HG03378 (cell line): ENCODE measurements around the gene HUS1B.
A peak's percentile ranks its signal among the peaks of the same experiment; 100 is the strongest.
"Not testable (repeated sequence)": the region's sequence is repeated elsewhere in the genome, so short reads cannot be mapped to it uniquely, and the experiment has no call there.

Experiments
- ATAC-seq: cut with Tn5 transposase; IDR thresholded peaks from one replicate; pipeline ENCODE4 v1.9.1; 2021; ENCODE audit warnings: mild to moderate bottlenecking, moderate library complexity; ENCODE audit not compliant: unreplicated experiment

The HUS1B gene

GRCh38 chr6:679282-679681 is 22.4 kb upstream of the HUS1B start:
- no peak for ATAC-seq

DNA sequence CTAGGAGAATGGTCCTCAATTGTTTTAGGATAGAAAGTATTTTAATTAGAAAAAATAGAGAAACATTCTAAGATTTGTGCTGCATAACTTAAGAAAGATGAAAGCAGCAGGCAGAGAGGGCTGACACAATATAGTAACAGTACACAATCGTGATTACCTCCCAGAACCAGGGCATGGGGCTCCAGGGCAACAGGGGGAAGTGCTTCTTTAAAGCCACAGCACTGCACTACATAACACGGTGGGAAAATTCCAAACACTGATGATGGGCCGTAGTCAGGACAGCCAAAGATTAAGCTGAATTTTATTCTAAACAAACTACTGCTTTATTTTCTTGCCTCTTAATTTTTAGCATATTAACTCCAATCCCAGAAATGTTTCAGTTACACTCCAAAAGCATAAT is 21.6 kb upstream of the HUS1B start:
- no peak for ATAC-seq

GRCh38 chr6:677919-678318 is 21.0 kb upstream of the HUS1B start:
- no peak for ATAC-seq

GRCh38 chr6:674956-675355 is 18.1 kb upstream of the HUS1B start:
- no peak for ATAC-seq

DNA sequence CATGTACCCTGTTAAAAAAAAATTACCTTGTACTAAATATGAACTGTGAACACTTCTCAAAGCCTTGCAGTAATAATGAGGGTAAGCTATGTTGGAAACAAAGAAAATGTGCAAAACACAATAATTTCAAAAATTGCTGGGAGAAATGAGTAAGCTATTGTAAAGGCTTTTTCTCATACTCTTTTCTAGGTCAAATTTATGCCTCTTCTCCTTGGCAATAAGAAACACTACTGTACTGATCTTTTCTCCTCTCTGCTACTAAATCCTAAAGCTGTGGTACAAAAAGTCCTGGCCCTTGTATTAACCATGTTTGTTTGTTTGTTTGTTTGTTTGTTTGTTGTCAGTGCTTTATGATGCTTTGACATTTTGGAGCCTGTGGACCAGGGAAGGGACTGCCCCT is 17.5 kb upstream of the HUS1B start:
- ATAC-seq = no peak

DNA sequence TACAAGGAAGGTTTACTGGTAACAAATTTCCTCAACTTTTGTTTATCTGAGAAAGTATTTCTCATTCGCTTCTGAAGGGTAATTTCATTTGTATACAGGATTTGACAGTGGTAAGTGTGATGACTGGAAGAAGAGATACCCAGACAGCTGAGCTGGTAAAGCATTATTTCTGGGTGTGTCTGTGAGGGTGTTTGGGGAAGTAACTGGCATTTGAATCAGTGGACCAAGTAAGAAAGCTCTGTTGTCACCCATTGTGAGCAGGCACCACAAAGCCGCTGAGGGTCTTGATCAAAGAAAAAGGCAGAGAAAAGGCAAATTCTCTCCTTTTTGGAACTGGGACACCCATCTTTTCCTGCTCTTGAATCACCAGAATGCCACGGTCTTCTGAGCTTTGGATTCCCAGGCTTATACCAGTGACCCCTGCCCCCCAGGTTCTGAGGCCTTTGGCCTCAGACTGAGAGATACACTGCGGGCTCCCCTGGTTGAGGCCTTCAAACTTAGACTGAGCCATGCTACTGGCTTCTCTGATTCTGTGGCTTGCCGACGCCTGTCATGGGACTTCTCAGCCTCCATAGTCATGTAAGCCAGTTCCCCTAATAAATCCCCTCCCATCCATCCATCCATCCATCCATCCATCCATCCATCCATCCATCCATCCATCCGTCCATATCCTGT is 10.5 kb upstream of the HUS1B start:
- ATAC-seq = no peak

DNA sequence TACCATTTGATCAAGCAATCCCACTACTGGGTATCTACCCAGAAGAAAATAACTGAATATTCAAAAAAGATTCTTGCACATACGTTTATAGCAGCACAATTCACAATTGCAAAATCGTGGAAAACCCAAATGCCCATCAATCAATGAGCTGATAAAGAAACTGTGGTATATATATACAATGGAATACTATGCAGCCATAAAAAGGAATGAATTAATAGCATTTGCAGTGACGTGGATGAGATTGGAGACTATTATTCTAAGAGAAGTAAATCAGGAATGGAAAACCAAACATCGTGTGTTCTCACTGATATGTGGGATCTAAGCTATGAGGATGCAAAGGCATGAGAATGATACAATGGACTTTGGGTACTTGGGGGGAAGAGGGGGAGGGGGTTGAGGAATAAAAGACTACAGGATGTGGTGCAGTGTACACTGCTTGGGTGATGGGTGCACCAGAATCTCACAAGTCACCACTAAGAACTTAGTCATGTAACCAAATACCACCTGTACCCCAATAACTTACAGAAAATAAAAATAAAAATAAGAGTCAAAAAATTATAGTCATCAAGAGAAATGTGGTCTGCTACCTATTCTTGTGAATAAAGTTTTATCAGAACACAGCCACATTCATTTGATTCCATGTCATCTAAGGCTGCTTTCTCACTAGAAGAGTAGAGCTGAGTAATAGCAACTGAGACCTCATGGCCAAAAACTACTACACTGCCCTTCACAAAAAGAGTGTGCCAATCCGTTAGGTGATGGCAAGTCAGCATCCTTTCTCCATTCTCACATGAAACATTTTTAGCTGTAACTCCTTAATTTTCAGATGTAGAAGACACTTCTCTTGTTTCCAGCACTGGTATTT is 8.7 kb upstream of the HUS1B start:
- ATAC-seq = no peak

- not testable (repeated sequence) for ATAC-seq
Measured at GRCh38 chr6:663788-664187, 6.9 kb upstream of the HUS1B start.

- no peak for ATAC-seq
Measured at GRCh38 chr6:659716-660581, 3.0 kb upstream of the HUS1B start.

DNA sequence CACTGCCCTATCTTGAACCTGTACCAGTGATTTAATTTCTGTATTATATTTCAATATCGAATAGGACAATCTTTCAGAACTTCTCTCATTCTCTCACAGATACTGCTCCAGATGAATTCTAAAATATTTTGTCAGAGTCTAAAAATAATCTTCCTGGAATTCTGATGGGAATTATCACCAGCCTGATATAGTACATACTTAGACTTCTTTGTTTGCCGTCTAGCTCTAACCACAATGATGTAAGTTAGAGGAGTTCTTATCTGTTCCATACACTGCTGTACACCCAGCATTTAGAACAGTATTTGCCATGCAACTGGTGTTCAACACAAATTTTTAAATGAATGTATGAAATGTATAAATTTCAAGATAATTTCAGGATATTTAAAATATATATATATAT is 1.3 kb upstream of the HUS1B start:
- no peak for ATAC-seq

- ATAC-seq = no peak
Measured at GRCh38 chr6:657743-658142, 843 bp upstream of the HUS1B start.

DNA sequence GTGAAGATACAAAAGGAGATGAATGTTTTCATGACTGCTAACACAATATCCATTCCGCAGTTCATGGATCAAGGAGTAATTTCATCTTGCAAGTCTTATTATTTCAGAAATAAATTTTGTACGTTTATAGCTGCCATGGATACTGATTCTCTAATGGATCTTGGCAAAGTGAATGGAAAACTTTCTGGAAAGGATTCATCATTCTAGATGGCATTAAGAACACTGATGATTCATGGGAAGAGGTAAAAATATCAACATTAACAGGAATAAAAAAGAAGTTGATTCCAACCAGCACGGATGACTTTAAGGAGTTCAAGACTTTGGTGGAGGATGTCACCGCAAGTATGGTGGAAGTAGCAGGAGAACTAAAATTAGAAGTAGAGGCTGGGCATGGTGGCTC is 2.8 kb downstream of the HUS1B start:
- ATAC-seq = no peak

DNA sequence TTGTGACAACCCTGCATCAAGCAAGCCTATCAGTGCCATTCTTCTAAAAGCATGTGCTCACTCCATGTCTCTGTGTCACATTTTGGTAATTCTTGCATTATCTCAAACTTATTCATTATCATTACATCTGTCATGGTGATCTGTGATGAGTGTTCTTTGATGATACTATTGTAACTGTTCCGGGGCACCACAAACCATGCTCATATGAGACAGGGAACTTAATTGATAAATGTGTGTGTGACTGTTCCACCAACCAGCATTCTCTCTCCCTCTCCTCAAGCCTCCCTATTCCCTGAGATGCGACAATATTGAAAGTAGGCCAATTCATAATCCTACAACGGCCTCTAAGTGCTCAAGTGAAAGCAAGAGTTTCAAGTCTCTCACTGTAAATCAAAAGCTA is 4.0 kb downstream of the HUS1B start:
- no peak for ATAC-seq

- ATAC-seq = no peak
Measured at GRCh38 chr6:650098-650497, 6.8 kb downstream of the HUS1B start.

- no peak for ATAC-seq
Measured at GRCh38 chr6:642805-643204, 14.1 kb downstream of the HUS1B start.

DNA sequence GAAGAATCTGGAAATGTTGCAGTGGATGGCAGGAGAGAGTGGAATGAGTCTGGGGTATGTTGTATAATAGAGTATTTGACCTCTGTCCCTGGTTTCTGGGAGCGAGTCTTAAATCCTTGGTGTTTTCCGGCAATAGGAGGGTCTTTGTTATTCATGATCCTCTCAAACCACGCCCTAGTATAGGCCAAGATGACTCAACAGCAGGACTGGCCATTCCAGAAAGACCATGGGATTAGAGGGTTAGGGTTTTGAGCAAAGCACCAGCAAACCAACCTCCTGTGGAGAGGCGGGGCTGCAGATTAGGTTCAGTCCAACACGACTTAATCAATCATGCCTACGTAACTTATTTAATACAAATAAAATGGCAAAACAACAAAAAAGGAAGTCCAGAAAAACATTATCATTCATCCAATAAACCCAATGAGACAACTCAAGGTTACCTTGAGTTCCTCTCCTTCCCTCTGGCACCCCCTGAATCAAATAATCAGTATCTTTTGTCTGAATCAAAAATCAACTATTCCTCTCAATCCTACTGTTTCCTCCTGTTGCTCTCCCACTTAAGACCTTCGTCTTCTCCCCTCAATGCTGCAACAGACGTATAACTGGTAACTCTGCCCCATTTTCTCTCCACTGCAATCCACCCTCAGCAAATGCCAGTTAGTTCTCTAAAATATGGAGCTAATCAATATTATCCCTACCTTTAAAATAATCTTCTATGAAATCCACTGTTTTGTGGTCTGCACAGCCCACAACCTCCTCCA is 15.5 kb downstream of the HUS1B start:
- no peak for ATAC-seq

- ATAC-seq = peak; percentile 79
Measured at GRCh38 chr6:636488-636887, 20.4 kb downstream of the HUS1B start.

DNA sequence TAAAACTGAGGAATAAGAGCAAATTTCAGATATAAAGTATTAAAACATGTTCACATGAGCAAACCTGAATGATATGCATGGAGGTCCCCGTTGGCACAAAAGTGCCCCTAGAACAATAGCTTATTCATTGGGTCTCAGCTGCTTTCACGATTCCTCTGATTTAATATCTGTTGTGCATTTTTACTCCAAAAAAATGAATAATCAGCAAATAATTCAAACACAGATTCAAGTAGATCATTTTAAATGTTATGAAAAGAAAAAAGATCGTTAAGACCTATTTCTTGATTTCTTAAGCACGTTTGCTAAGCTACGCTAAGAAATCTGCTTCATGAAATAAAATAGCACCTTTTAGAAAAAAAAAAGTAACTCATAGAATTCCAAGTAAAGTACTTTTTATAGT is 21.7 kb downstream of the HUS1B start:
- no peak for ATAC-seq

DNA sequence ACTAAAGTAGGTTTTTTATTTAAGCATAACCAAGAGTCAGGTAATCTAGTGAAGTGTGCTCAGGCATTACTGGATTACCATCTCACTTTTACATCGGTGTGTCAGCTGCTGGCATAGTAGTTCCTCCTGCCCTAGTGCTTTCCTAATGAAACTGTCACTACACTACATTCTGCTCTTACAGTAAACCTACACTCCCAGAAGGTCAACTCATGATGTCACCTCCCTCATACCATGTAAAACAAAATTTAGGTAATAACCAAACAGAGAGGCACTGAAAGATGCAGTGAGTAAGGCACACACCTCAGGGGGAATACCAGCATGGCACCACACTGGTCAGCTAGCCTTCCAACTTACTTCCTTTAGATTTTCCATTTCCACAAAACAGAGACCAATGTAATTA is 23.3 kb downstream of the HUS1B start:
- no peak for ATAC-seq

- ATAC-seq = no peak
Measured at GRCh38 chr6:628766-629165, 28.1 kb downstream of the HUS1B start.

GRCh38 chr6:626236-626635 is 30.7 kb downstream of the HUS1B start:
- ATAC-seq = no peak
